K562 (cell line): ENCODE data around the gene MAD1L1. TPM values are rescaled to one million over a fixed set of nuclear protein-coding genes. Genes with fewer than 3 reads are reported as not detected.

Experiments
- CBFA2T3 ChIP-seq: fragments of 450-650 bp; IDR thresholded peaks from 2 replicates; pipeline ENCODE4 v1.6.1; 2017
- CREBBP ChIP-seq: IDR thresholded peaks from one replicate; pipeline ENCODE4 v1.6.1; 2012; ENCODE audit warnings: low read depth, mild to moderate bottlenecking, control low read depth, inconsistent platforms, low read length
- CXXC5 ChIP-seq: fragments of 250-450 bp; sonication (Bioruptor Pico); IDR thresholded peaks from 2 replicates; pipeline ENCODE4 v1.8.0; 2022; ENCODE audit warnings: inconsistent platforms, mild to moderate bottlenecking, moderate library complexity
- FOSL1 ChIP-seq: fragments of 200-800 bp; sonication (Bioruptor generic); conservative IDR thresholded peaks from 2 replicates; pipeline ENCODE4 v1.6.1; 2016; ENCODE audit warnings: missing genetic modification characterization, missing compliant biosample characterization
- FOXJ3 ChIP-seq: sonication (generic); formaldehyde crosslinking; IDR thresholded peaks from 2 replicates; pipeline ENCODE4 v1.4.0; 2020; ENCODE audit warnings: mild to moderate bottlenecking, missing genetic modification reagents
- RAD21 ChIP-seq, 2 experiments: fragments of 250-450 bp in 1 of 2; fragments of 450-650 bp in 1 of 2; sonication (Bioruptor Pico) in 1 of 2; formaldehyde crosslinking in 1 of 2; IDR thresholded peaks in 1 of 2; conservative IDR thresholded peaks in 1 of 2; 2 replicates each; pipeline versions ENCODE4 v1.4.0 to v1.8.0; 2020 to 2022; ENCODE audit warnings: mild to moderate bottlenecking in 2 of 2, moderate library complexity in 1 of 2
- SMAD4 ChIP-seq: fragments of 250-450 bp; sonication (Bioruptor Pico); conservative IDR thresholded peaks from 2 replicates; pipeline ENCODE4 v1.8.0; 2021; ENCODE audit warnings: inconsistent platforms, mild to moderate bottlenecking, moderate library complexity
- TCF3 ChIP-seq: sonication (generic); formaldehyde crosslinking; IDR thresholded peaks from 2 replicates; pipeline ENCODE4 v1.4.0; 2020; ENCODE audit warnings: mild to moderate bottlenecking, missing genetic modification reagents
- YY1 ChIP-seq, 3 experiments: IDR thresholded peaks; 2 replicates each; pipeline ENCODE4 v1.6.1; 2011; ENCODE audit warnings: low read length in 2 of 3, mild to moderate bottlenecking in 2 of 3, moderate library complexity in 2 of 3, borderline replicate concordance in 1 of 3, control low read depth in 1 of 3, low read depth in 1 of 3; ENCODE audit not compliant: insufficient read depth in 3 of 3, insufficient replicate concordance in 2 of 3, control insufficient read depth in 1 of 3, insufficient read length in 1 of 3; ENCODE audit errors: extremely low read depth in 1 of 3
- ZNF444 ChIP-seq: fragments of 250-450 bp; sonication (Bioruptor Pico); IDR thresholded peaks from 2 replicates; pipeline ENCODE4 v1.4.0; 2020; ENCODE audit warnings: mild to moderate bottlenecking, moderate library complexity
- polyA plus RNA-seq, 8 experiments: library from polyadenylated mRNA; depleted of rRNA in 4 of 8; stranded (reverse) in 5 of 8; unstranded in 3 of 8; fragments of >200 nt; fragmentation: Nextera tagmentation in 2 of 8; fragmentation: Illumina TruSeq in 1 of 8; extraction: Ambion mirVana in 2 of 8; extraction: Trizol in 1 of 8; gene quantifications; 2 replicates each; pipeline versions ENCODE4 v1.2.1 to v1.2.3, GENCODE V29; 2011 to 2014; ENCODE audit warnings: inconsistent platforms in 1 of 8, missing spikeins in 1 of 8
- total RNA-seq, 7 experiments: library from RNA; depleted of rRNA in 6 of 7; stranded (reverse); fragments of >200 nt in 6 of 7; fragmentation: Illumina TruSeq in 2 of 7; extraction: Trizol in 2 of 7; gene quantifications; 2 replicates each; pipeline versions ENCODE4 v1.2.1 to v1.2.3, GENCODE V29; 2011 to 2021; ENCODE audit warnings: low replicate concordance in 1 of 7
- TF ChIP-seq, protein P1 (sequence below): fragments of 150-350 bp; IDR thresholded peaks from 2 replicates; pipeline ENCODE4 v1.6.1; 2014; ENCODE audit warnings: low read depth, mild to moderate bottlenecking, low read length, borderline replicate concordance
- TF ChIP-seq, protein P2 (sequence below), 2 experiments: fragments of 450-650 bp in 1 of 2; IDR thresholded peaks; 2 replicates each; pipeline ENCODE4 v1.6.1; 2011 to 2017; ENCODE audit warnings: low read depth in 2 of 2, antibody characterized with exemption in 1 of 2, borderline replicate concordance in 1 of 2, low read length in 1 of 2, mild to moderate bottlenecking in 1 of 2, mixed read lengths in 1 of 2; ENCODE audit not compliant: control insufficient read depth in 1 of 2
- TF ChIP-seq, protein P3 (sequence below): fragments of 450-650 bp; formaldehyde crosslinking; IDR thresholded peaks from 2 replicates; pipeline ENCODE4 v1.4.0; 2020; ENCODE audit warnings: mild to moderate bottlenecking

The MAD1L1 gene
- total and polyA plus RNA-seq, 9 of the 15 experiments (the other 6 are each of a cell fraction or from before 2014, with no cell fraction given): 1.7 to 89.7 (median 18.0) TPM

DNA sequence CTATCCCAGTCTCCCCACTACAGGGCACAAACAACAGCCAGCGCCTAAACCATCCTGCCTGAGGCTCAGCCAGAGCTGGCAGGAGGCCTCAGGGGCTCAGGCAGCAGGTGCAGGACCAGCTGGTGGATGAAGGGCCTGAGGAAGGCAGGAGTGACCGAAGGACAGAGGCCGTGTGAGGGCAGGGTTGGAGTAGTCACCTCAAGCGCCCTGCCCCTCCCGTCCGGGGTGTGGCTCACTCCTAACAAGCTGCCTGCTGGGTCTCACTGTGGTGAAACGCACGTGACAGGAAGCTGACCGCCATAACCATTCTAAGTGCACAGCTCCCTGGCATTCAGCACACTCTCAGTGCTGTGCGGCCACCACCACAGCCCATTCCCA lies 281.6 kb downstream of the MAD1L1 start (continued):
- TF ChIP-seq, protein P1, sequence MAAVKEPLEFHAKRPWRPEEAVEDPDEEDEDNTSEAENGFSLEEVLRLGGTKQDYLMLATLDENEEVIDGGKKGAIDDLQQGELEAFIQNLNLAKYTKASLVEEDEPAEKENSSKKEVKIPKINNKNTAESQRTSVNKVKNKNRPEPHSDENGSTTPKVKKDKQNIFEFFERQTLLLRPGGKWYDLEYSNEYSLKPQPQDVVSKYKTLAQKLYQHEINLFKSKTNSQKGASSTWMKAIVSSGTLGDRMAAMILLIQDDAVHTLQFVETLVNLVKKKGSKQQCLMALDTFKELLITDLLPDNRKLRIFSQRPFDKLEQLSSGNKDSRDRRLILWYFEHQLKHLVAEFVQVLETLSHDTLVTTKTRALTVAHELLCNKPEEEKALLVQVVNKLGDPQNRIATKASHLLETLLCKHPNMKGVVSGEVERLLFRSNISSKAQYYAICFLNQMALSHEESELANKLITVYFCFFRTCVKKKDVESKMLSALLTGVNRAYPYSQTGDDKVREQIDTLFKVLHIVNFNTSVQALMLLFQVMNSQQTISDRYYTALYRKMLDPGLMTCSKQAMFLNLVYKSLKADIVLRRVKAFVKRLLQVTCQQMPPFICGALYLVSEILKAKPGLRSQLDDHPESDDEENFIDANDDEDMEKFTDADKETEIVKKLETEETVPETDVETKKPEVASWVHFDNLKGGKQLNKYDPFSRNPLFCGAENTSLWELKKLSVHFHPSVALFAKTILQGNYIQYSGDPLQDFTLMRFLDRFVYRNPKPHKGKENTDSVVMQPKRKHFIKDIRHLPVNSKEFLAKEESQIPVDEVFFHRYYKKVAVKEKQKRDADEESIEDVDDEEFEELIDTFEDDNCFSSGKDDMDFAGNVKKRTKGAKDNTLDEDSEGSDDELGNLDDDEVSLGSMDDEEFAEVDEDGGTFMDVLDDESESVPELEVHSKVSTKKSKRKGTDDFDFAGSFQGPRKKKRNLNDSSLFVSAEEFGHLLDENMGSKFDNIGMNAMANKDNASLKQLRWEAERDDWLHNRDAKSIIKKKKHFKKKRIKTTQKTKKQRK: no peak
- TF ChIP-seq CBFA2T3 (no peak), FOXJ3 (CRISPR knock-in tag) (no peak), ZNF444 (CRISPR knock-in tag) (no peak), YY1 (IDR thresholded peaks at IDR 0.05; ENCODE audit: borderline replicate concordance in 1 of 3, control insufficient read depth in 1 of 3, extremely low read depth in 1 of 3, insufficient read depth in 3 of 3, insufficient read length in 1 of 3, insufficient replicate concordance in 2 of 3, low read depth in 1 of 3, low read length in 2 of 3) (peak in 1 of 3 experiments; percentile 68), SMAD4 (CRISPR knock-in tag) (0 out of 2 replicates have a peak, but pooled peaks have one; percentile 32), CREBBP (no peak), RAD21 (CRISPR knock-in tag; conservative IDR thresholded peaks at IDR 0.05 in 1 of 2, IDR thresholded peaks at IDR 0.05 in 1 of 2) (no peak), TCF3 (CRISPR knock-in tag) (0 out of 2 replicates have a peak, but pooled peaks have one; percentile 12), FOSL1 (no peak), CXXC5 (peak; percentile 41; the same call in 1 of the 2 replicates)
- TF ChIP-seq, protein P2, sequence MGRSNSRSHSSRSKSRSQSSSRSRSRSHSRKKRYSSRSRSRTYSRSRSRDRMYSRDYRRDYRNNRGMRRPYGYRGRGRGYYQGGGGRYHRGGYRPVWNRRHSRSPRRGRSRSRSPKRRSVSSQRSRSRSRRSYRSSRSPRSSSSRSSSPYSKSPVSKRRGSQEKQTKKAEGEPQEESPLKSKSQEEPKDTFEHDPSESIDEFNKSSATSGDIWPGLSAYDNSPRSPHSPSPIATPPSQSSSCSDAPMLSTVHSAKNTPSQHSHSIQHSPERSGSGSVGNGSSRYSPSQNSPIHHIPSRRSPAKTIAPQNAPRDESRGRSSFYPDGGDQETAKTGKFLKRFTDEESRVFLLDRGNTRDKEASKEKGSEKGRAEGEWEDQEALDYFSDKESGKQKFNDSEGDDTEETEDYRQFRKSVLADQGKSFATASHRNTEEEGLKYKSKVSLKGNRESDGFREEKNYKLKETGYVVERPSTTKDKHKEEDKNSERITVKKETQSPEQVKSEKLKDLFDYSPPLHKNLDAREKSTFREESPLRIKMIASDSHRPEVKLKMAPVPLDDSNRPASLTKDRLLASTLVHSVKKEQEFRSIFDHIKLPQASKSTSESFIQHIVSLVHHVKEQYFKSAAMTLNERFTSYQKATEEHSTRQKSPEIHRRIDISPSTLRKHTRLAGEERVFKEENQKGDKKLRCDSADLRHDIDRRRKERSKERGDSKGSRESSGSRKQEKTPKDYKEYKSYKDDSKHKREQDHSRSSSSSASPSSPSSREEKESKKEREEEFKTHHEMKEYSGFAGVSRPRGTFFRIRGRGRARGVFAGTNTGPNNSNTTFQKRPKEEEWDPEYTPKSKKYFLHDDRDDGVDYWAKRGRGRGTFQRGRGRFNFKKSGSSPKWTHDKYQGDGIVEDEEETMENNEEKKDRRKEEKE (IDR thresholded peaks at IDR 0.05; ENCODE audit: borderline replicate concordance in 1 of 2, control insufficient read depth in 1 of 2, low read depth in 2 of 2, low read length in 1 of 2): no peak
- TF ChIP-seq, protein P3, sequence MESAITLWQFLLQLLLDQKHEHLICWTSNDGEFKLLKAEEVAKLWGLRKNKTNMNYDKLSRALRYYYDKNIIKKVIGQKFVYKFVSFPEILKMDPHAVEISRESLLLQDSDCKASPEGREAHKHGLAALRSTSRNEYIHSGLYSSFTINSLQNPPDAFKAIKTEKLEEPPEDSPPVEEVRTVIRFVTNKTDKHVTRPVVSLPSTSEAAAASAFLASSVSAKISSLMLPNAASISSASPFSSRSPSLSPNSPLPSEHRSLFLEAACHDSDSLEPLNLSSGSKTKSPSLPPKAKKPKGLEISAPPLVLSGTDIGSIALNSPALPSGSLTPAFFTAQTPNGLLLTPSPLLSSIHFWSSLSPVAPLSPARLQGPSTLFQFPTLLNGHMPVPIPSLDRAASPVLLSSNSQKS (CRISPR knock-in tag): no peak
